Measurements from ENCODE around the gene GDA. TPM values are rescaled to one million over a fixed set of nuclear protein-coding genes. Genes with fewer than 3 reads are reported as not detected.

The GDA gene
- total and polyA plus RNA-seq, 2 of the 4 experiments (the other 2 are of a cell fraction) = not detected

Small RNAs within 50 kb of the gene (microRNA-seq; reads per million reads assigned to microRNA genes)
- not detected for gene RNA5SP285 (ENCODE audit: insufficient read depth, insufficient read length)

Small RNAs within 50 kb of the gene (small RNA-seq; reads per million reads assigned to genes)
- gene RNA5SP285 = 0 reads per million in 5 experiments

Other genes starting within 250 kb of the GDA start
- gene ABHD17B, start 238.2 kb upstream of the GDA start, total RNA-seq (2012; rRNA removed) = 16.8 and 24.2 TPM in 2 replicates
- 5.3 and 7.5 TPM in 2 replicates for gene ABHD17B, start 238.2 kb upstream of the GDA start, polyA plus RNA-seq (2012; rRNA removed)
- gene C9orf85, start 237.8 kb upstream of the GDA start, total RNA-seq (2012; rRNA removed) = 4.3 and 10.6 TPM in 2 replicates
- gene C9orf85, start 237.8 kb upstream of the GDA start, polyA plus RNA-seq (2012; rRNA removed) = 8.2 and 8.4 TPM in 2 replicates
- not detected in 2 replicates for gene C9orf57, start 88.8 kb upstream of the GDA start, total RNA-seq (2012; rRNA removed)
- gene C9orf57, start 88.8 kb upstream of the GDA start, polyA plus RNA-seq (2012; rRNA removed) = not detected in 2 replicates
- 35.8 and 53.3 TPM in 2 replicates for gene ZFAND5, start 215.8 kb downstream of the GDA start, total RNA-seq (2012; rRNA removed)
- 79.3 and 85.2 TPM in 2 replicates for gene ZFAND5, start 215.8 kb downstream of the GDA start, polyA plus RNA-seq (2012; rRNA removed)